HG03066 (cell line): ENCODE results near the gene PNPLA6.

Experiments
- ATAC-seq: cut with Tn5 transposase; IDR thresholded peaks from one replicate; pipeline ENCODE4 v1.9.1; 2021; ENCODE audit warnings: low read depth; ENCODE audit not compliant: unreplicated experiment

PNPLA6 gene

DNA sequence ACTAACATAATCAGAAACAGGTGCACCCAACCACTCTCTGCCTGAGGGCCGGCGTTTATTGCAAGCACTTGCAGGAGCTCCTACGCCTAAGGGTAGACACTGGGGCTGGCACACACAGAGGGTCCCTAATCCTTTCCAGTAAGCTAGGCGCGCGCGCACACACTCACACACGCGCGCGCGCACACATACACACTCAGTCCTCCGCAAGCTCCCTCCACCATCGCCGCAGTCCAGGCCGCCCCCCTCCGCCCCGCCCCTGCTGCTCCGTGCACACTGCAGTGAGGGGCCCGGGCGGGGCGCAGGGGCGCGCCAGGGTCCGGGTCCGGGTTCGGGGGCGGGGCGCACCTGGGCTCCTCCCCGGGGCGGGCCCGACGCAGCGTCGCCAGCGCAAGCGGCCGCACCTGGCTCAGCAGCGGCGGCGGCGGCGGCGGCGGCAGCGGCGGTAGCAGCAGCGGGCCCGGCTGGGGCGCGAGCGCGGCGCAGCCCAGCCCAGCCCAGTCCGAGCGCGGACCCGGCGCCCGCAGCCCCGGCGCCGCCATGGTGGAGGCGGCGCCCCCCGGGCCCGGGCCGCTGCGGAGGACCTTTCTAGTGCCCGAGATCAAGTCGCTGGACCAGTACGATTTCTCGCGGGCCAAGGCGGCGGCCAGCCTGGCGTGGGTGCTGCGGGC is 60.1 kb downstream of the PNPLA6 start, which contains the start of gene CAMSAP3:
TSS of gene CAMSAP3 (plus strand) at position 398 of the 668 bp plus-strand sequence. CDS start at position 538, 140 bp downstream.
- ATAC-seq = peak; percentile 48

DNA sequence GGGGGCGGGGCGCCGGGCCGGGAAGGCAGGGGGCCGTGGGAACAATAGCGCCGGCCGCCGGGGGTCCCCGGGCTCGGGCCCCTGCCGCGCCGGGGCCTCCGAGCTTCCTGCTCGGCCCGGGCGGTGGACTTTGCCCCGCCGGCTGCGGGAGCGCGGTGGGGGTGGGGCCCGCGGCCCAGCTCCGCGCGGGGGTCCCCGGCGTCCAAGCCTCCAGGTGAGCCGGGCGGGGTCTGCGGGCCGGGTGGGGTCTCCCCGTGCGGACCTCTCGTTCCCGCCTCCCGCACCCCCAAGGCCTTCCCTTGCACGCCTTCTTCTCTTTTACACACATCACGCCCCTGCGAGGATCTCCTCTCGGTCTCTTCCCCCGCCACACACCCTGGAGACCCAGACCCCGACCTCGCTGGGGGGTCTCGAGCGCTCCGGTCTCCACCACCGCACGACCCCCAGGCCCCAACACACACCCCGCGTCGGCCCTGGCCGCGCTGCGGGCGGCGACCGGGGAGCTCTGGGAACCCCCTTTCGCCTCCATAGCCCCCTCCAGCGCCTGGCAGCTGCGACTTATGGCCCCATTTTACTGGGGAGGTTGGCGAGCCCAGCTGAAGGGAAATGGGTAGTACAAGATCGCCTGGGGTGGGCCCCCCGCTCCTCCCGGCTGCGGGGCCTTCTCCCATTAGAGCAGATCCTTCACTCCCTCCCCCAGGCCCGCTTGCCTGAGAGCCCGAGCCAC is 60.9 kb downstream of the PNPLA6 start:
- ATAC-seq = peak; percentile 35

DNA sequence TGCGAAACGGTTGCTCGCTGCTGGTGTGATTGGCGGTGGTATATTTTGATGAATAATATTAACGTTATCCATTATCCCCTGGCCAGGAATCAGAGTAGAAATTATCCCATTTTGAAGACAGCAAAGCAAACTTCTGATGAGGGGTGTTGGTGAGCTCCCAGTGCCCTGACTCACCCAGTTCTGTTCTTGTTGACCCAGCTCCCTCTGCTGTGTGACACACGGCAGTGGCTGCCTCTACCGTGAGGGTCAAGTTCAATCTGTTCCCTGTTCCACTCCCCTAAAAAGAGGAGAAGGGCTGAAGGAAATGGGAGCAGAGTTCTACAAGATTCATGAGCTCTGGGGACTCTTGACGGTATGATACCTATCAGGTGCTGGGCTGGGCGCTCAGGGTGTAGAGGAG is 62.2 kb downstream of the PNPLA6 start:
- ATAC-seq = no peak

- no peak for ATAC-seq
Observed at GRCh38 chr19:7598180-7598579, 62.7 kb downstream of the PNPLA6 start.

- no peak for ATAC-seq
Observed at GRCh38 chr19:7600721-7601120, 65.2 kb downstream of the PNPLA6 start.

GRCh38 chr19:7602240-7602934 is 66.9 kb downstream of the PNPLA6 start:
- ATAC-seq = no peak

DNA sequence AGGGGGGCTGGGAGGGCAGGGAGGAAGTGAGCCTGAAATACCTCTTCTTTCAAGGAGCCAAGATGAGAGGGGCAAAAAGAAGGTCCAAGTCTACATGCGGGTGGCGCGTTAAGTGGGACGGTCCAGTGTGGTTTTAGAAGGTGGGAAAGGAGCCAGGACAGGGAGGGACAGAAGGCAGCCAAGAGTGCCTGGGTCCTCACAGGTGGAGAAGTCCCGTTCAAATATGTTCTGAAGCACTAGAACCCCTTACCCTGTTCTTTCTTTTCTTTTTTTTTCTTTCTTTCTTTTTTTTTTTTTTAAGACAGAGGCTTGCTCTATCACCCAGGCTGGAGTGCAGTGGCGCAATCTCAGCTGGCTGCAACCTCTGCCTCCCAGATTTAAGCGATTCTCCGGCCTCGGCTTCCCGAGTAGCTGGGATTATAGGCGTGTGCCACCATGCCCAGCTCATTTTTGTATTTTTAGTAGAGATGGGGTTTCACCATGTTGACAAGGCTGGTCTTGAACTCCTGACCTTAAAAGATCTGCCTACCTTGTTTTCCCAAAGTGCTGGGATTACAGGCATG is 67.5 kb downstream of the PNPLA6 start:
- no peak for ATAC-seq

- no peak for ATAC-seq
Observed at GRCh38 chr19:7603919-7604318, 68.4 kb downstream of the PNPLA6 start.

DNA sequence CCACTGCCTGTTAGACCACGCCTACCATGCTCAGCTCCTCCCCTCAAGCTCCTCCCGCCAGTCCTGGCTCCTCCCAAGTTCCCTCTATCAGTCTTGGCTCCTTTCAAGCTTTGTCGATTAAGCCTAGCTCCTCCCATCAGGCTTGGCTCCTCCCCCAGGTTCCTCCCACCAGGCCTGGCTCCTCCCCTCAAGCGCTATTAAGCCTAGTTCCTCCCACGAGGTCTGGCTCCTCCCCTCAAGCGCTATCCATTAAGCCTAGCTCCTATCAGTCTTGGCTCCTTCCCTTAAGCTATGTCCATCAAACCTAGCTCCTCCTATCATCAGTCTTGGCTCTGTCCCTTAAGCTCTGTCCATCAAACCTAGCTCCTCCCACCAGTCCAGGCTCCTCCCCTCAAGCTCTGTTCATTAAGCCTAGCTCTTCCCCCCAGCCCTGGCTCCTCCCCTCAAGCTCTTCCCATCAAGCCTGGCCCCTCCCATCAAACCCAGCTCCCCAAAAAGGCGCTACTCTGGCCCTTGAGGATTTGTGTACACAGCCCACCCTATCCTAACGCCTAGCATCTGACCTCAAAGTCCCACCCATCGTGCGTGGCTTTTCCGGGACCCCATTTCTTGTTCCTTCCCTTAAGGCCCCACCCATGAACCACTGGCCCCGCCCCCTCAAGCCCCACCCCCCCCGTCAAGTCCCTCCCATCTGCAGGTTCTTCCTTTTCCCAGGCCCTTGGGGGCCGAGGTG is 70.1 kb downstream of the PNPLA6 start:
- no peak for ATAC-seq

DNA sequence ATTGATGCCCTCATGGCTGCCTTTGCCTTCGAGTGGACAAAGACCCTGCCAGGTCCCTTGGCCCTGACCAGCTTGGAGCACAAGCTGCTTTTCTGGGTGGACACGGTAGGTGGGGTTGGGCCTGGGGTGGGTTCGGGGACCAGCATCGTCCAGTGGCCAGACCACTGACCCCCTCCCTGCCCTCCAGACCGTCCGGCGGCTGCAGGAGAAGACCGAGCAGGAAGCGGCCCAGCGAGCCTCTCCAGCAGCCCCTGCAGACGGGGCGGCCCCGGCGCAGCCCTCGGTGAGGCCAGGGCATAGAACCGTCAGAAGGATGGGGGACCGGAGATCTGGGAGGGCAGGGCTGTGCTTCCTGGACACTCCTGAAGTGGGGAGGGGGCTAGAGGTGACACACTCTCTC is 70.8 kb downstream of the PNPLA6 start:
- ATAC-seq = no peak

DNA sequence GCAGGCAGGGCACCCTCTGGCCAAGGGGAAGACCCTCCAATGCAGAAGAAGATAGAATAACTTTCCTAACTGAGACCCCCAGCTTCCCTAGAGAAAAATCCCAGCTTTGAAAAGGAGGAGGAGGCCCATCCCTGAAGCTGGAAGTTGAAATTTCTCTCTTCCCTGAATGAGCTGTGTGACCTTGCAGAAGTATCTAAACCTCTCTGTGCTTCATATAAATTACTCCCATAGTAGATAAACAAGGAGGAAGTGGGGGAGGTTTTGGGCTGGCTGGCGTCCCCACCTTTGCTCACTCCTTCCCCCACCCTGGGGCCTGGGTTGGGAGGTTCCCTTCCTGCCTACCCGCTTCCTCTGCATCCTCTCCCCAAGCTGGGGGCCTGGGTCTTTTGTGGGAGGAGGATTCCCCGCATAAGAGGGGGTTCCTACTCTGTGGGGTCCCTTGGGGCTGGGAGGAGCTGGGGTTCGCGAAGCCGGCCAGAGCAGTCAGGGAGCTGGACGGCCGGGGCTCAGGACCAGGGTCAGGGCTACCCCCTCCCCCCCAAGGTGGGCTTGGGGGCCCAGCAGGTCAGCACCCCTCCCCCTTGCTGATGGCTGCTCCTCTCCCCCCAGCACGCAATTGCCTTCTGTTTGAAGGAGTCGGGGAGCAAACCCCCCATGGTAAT is 71.8 kb downstream of the PNPLA6 start:
- ATAC-seq = no peak

DNA sequence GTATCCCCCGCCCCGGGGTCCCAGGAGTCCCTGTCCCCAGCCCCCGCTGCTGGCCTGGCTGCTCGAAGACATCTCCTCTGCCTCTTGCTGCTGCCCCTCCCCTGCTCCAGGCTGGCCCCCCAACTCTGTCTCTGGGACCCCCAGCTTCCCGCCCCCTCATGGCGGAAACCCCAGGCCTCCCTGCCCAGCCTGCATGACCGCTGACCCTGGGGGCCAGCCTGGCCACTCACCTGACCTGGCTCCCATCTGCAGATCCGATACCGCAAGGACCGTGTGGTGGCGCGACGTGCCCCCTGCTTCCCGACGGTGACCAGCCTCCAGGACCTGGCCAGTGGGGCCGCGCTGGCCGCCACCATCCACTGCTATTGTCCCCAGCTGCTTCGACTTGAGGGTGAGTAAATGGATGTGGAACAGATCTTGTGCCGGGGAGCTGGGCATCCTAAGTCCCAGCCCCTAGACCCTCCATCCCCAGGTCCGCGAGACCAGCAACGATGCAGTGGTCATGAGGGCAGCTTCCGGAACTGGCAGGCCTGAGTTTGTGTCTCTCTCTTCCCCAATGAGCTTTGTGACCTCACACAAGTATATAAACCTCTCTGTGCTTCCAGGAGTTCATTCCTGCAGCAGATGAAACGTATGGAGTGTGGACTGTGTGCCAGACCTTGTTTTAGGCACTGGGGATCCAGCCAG is 72.5 kb downstream of the PNPLA6 start:
- ATAC-seq = no peak

DNA sequence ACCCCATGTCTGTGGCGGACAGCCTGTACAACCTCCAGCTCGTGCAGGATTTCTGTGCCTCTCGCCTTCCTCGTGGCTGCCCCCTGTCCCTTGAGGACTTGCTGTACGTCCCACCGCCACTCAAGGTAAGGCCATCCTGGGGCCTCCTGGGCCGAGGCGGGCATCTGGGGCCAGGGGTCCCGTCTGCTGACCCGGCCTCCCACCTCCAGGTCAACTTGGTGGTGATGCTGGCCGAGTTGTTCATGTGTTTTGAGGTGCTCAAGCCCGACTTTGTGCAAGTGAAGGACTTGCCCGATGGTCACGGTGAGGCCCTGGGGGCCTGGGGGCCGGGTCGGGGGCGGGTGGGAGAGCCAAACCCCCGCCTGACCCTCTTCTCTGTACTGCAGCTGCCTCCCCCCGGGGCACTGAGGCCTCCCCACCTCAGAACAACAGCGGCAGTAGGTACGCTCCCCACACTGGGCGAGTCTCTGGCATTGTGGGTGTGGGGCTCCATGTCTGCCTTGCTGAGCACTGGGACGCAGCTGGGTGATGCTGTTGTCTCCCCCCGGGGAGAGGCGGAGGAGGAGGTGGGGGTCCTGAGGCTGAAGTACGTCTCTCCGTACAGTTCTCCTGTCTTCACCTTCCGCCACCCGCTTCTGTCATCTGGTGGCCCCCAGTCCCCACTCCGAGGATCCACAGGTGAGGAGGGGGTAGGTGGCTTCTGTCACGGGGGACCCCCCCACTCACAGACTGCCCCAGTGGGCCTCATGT is 75.1 kb downstream of the PNPLA6 start:
- no peak for ATAC-seq
